Measurements from ENCODE around the gene DDIT4.

DDIT4 gene

GRCh38 chr10:72315611-72316385, 42.1 kb downstream of the DDIT4 start:
- DNase-seq (ENCODE audit: extremely low read depth in 1 of 2, low read depth in 1 of 2), result no peak

- no peak for DNase-seq (ENCODE audit: extremely low read depth in 1 of 2, low read depth in 1 of 2)
Observed at GRCh38 chr10:72316386-72316700, 42.6 kb downstream of the DDIT4 start.

GRCh38 chr10:72316748-72317435, 43.2 kb downstream of the DDIT4 start:
- DNase-seq (ENCODE audit: extremely low read depth in 1 of 2, low read depth in 1 of 2), result no peak

- no peak for DNase-seq (ENCODE audit: extremely low read depth in 1 of 2, low read depth in 1 of 2)
Observed at GRCh38 chr10:72318418-72319262, 44.9 kb downstream of the DDIT4 start.

GRCh38 chr10:72319416-72320254, 45.9 kb downstream of the DDIT4 start:
- peak in 1 of 2 donors; percentile 75 for DNase-seq (ENCODE audit: extremely low read depth in 1 of 2, low read depth in 1 of 2)

- no peak for DNase-seq (ENCODE audit: extremely low read depth in 1 of 2, low read depth in 1 of 2)
Observed at GRCh38 chr10:72320676-72321247, 47.0 kb downstream of the DDIT4 start.

- DNase-seq (ENCODE audit: extremely low read depth in 1 of 2, low read depth in 1 of 2), result no peak
Observed at GRCh38 chr10:72321248-72322029, 47.7 kb downstream of the DDIT4 start.

GRCh38 chr10:72322030-72322279, 48.2 kb downstream of the DDIT4 start:
- no peak for DNase-seq (ENCODE audit: extremely low read depth in 1 of 2, low read depth in 1 of 2)

- peak in 1 of 2 donors; percentile 36 for DNase-seq (ENCODE audit: extremely low read depth in 1 of 2, low read depth in 1 of 2)
Observed at GRCh38 chr10:72322280-72323058, 48.7 kb downstream of the DDIT4 start.

GRCh38 chr10:72323108-72323749, 49.5 kb downstream of the DDIT4 start:
- DNase-seq (ENCODE audit: extremely low read depth in 1 of 2, low read depth in 1 of 2), result no peak

GRCh38 chr10:72323771-72324191, 50.1 kb downstream of the DDIT4 start:
- no peak for DNase-seq (ENCODE audit: extremely low read depth in 1 of 2, low read depth in 1 of 2)
